ENCODE data around the gene WFDC1.

WFDC1 gene

DNA sequence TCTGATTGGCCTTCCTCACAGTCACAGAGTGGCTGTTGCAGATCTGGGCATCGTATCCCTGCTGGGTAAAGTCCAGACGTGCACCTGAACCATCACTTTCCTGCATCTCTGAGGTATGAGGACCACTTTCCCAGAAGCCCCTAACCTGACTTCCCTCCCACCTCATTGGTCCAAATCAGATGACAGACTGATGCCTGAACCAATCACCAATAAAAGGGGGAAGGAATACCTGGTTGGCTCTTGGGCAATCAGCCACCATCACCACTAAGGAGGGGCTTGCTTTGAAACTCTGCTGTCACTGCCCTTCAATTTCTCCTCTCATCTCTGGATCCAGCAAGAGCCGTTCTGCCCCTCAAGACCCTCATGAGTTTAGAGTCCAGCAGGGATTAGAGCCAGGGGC is 13.6 kb upstream of the WFDC1 start:
- DNase-seq (ENCODE audit: low spot score), result peak; percentile 24
- TF ChIP-seq CTCF (IDR thresholded peaks at IDR 0.05; ENCODE audit: extremely low read depth, missing control alignments), result no peak

DNA sequence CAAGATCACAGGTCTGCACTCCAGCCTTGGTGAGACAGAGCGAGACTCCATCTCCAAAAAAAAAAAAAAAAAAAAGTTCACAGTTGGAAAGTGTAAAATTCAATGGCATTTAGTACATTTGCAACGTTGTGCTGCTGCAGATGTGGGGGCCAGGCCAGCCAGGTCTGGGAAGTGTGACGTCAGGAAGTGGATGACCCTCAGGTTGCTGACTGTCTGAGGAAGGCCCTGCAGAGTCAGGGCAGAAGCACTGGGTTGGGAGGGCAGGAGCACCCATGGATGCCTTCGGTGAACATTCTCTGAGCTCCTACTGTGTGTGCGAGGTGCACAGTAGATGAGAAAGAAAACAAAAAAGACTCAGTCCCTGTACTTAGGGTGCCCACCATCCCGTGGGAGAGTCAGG is 12.1 kb upstream of the WFDC1 start:
- no peak for TF ChIP-seq CTCF (IDR thresholded peaks at IDR 0.05; ENCODE audit: extremely low read depth, missing control alignments)
- DNase-seq (ENCODE audit: low spot score), result no peak

GRCh38 chr16:84283314-84284153 is 11.1 kb upstream of the WFDC1 start:
- no peak for TF ChIP-seq CTCF (IDR thresholded peaks at IDR 0.05; ENCODE audit: extremely low read depth, missing control alignments)
- no peak for DNase-seq (ENCODE audit: low spot score)

DNA sequence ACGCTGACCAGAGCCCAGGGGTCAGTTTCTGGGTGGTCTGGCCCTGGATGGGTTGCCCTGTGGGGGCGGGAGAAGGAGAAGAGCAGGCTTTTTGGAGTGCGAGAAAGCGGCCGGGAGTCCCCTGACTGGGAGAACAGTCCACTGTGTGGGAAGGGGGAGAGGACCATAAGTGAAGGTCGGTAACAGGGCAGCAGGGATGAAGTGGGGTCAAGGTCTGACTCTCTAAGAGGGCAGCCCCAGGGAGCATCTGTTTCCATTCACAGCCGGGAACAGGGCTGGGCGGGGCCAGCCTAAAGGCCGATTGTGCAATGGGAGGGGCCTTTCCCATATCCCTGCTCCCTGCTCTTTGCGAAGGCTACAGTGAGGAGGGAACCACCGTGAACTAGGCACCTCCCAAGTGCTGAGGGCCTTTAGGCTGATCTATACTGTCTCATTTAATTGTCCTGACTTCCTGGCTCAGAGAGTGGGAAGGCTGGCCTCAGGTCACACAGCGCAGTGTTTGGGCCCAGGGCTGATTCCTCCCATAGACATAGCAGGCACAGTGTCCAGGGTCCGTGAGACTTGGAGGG is 10.4 kb upstream of the WFDC1 start:
- no peak for TF ChIP-seq CTCF (IDR thresholded peaks at IDR 0.05; ENCODE audit: extremely low read depth, missing control alignments)
- DNase-seq (ENCODE audit: low spot score), result no peak

DNA sequence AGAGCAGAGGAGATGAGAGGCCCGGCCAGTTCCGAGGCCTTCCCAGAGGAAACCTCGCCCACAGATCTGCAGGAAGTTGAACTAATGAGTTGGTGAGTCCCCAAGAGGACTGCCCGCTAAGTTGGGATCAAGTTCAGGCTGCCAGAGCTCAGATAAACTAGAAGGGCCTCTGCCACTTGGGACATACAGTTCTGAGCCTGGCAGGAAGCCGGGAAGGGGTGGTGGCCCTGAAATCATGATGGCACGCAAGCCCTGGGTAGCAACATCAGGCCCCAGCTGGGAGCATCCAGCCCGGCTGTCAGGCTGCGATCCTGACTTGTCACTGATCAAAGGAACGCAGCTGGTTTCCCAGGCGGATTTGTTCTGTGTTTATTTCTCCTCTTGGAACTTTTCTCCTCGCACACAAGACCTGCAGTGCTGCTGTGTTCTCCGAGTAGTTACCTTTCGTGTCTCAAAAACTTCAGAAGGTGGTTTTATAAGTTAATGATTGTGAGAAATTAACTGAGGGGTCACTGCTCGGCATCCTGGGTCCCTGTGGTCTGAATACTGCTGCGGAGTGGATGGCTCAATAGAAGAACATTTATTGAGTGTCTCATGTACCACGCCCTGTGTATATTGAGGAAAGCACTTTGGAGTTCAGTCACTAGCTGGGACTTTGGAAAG is 8.0 kb upstream of the WFDC1 start:
- no peak for DNase-seq (ENCODE audit: low spot score)
- TF ChIP-seq CTCF (IDR thresholded peaks at IDR 0.05; ENCODE audit: extremely low read depth, missing control alignments), result no peak

- no peak for DNase-seq (ENCODE audit: low spot score)
- no peak for TF ChIP-seq CTCF (IDR thresholded peaks at IDR 0.05; ENCODE audit: extremely low read depth, missing control alignments)
These were observed 5.8 kb upstream of the WFDC1 start for GRCh38 chr16:84288902-84289301.

DNA sequence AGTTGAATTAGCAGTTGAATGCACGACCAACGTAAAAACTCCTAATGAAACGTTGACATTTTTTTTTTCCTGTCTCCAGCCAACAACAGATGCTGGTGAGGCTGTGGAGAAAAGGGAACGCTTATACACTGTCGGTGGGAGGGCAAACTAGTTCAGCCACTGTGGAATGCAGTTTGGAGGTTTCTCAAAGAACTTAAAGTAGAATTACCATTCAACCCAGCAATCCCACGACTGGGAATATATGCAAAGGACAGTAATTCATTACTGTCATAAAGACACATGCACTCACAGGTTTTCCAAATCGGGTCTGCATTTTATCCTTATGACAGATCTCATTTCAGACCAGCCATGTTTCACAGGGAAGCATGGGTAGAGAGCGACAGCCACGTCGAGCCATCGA is 3.5 kb upstream of the WFDC1 start:
- no peak for DNase-seq (ENCODE audit: low spot score)

More for the DNA sequence above, 3.5 kb upstream of the WFDC1 start:
- TF ChIP-seq CTCF (IDR thresholded peaks at IDR 0.05; ENCODE audit: extremely low read depth, missing control alignments), result no peak

All from GM20000 (cell line).